NT2/D1 (cell line): ENCODE data around the gene HNMT.

Source experiments
- DNase-seq: peaks from one replicate; pipeline ENCODE4 v3.0.0-alpha.2; 2011; ENCODE audit warnings: low read depth, low spot score
- H3K27me3 ChIP-seq: 2 replicates; pipeline ENCODE4 v1.6.0; 2011; ENCODE audit warnings: mild to moderate bottlenecking; ENCODE audit not compliant: insufficient read length, insufficient read depth
- H3K36me3 ChIP-seq: 2 replicates; pipeline ENCODE4 v1.6.1; 2011; ENCODE audit warnings: mild to moderate bottlenecking, low read length, mixed read lengths; ENCODE audit not compliant: insufficient read depth, insufficient read length
- H3K4me1 ChIP-seq: 2 replicates; pipeline ENCODE4 v1.5.1; 2011; ENCODE audit not compliant: insufficient read depth, insufficient read length
- H3K4me3 ChIP-seq: 2 replicates; pipeline ENCODE4 v1.5.1; 2011; ENCODE audit warnings: low read depth; ENCODE audit not compliant: insufficient read length
- H3K9ac ChIP-seq: 2 replicates; pipeline ENCODE4 v1.6.0; 2011; ENCODE audit warnings: low read depth; ENCODE audit not compliant: insufficient read length
- H3K9me3 ChIP-seq: 2 replicates; pipeline ENCODE4 v1.5.1; 2011; ENCODE audit warnings: mild to moderate bottlenecking, low read length; ENCODE audit not compliant: insufficient read depth
- SUZ12 ChIP-seq: IDR thresholded peaks from 2 replicates; pipeline ENCODE4 v1.6.1; 2011; ENCODE audit not compliant: insufficient read length, insufficient read depth; ENCODE audit errors: extremely low read depth
- YY1 ChIP-seq: IDR thresholded peaks from 2 replicates; pipeline ENCODE4 v1.6.1; 2011; ENCODE audit not compliant: insufficient read length, insufficient read depth
- ZNF274 ChIP-seq: IDR thresholded peaks from 2 replicates; pipeline ENCODE4 v1.6.1; 2011; ENCODE audit warnings: mild to moderate bottlenecking, low read depth, low read length

Gene HNMT

GRCh38 chr2:137929519-137929916 lies 34.8 kb upstream of the HNMT start:
- Histone ChIP-seq H3K27me3 (no peaks in the 10 kb centered on the region), H3K9ac (no peak overlapping the region), H3K9me3 (no peaks in the 10 kb centered on the region), H3K36me3 (no peaks in the 10 kb centered on the region), H3K4me1 (no peaks in the 10 kb centered on the region), H3K4me3 (no peak overlapping the region)
- no peak for TF ChIP-seq ZNF274
- no peak for TF ChIP-seq SUZ12
- DNase-seq, result no peak

GRCh38 chr2:137930146-137930545 lies 34.1 kb upstream of the HNMT start:
- TF ChIP-seq YY1 (no peak), ZNF274 (no peak), SUZ12 (no peak)
- Histone ChIP-seq H3K36me3 (no peaks in the 10 kb centered on the region), H3K9ac (no peak overlapping the region), H3K9me3 (no peaks in the 10 kb centered on the region), H3K27me3 (no peaks in the 10 kb centered on the region), H3K4me1 (no peaks in the 10 kb centered on the region), H3K4me3 (no peak overlapping the region)
- no peak for DNase-seq

- DNase-seq, result no peak
- no peaks in the 10 kb centered on the region for H3K9me3 ChIP-seq
Measured at GRCh38 chr2:137935591-137935990, 28.7 kb upstream of the HNMT start.

GRCh38 chr2:137937246-137937645 lies 27.0 kb upstream of the HNMT start:
- no peak for DNase-seq
- TF ChIP-seq YY1 (no peak), SUZ12 (no peak), ZNF274 (no peak)
- Histone ChIP-seq H3K36me3 (no peaks in the 10 kb centered on the region), H3K9me3 (no peaks in the 10 kb centered on the region), H3K4me1 (no peaks in the 10 kb centered on the region), H3K27me3 (no peaks in the 10 kb centered on the region), H3K4me3 (no peak overlapping the region), H3K9ac (no peak overlapping the region)

More at GRCh38 chr2:137935591-137935990, 28.7 kb upstream of the HNMT start:
- Histone ChIP-seq H3K4me1 (no peaks in the 10 kb centered on the region), H3K27me3 (no peaks in the 10 kb centered on the region), H3K36me3 (no peaks in the 10 kb centered on the region), H3K9ac (no peak overlapping the region), H3K4me3 (no peak overlapping the region)
- TF ChIP-seq SUZ12, result no peak
- TF ChIP-seq YY1, result no peak
- TF ChIP-seq ZNF274, result no peak

DNA sequence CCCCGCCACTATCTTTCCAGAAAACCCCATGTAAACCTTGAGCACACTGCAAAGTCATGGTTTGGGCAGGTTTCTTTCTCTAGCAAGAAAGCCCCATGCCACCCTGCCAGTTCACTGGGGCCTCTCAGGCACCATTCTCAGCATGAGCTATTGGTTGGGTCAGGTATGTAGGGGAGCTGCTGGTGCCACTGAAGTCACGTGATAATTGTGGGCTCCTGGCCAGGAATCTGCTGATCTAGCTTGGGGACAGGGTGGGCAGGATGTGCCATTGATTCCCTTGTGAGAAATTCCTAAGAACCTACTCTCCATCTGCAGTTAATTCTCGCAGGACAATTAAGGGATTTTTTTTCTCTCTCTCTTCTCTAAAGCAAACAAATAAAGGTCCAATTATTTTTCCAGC lies 26.5 kb upstream of the HNMT start:
- TF ChIP-seq SUZ12 (no peak), YY1 (no peak), ZNF274 (no peak)
- Histone ChIP-seq H3K9ac (no peak overlapping the region), H3K4me1 (no peaks in the 10 kb centered on the region), H3K36me3 (no peaks in the 10 kb centered on the region), H3K4me3 (no peak overlapping the region), H3K27me3 (no peaks in the 10 kb centered on the region), H3K9me3 (no peaks in the 10 kb centered on the region)
- no peak for DNase-seq

DNA sequence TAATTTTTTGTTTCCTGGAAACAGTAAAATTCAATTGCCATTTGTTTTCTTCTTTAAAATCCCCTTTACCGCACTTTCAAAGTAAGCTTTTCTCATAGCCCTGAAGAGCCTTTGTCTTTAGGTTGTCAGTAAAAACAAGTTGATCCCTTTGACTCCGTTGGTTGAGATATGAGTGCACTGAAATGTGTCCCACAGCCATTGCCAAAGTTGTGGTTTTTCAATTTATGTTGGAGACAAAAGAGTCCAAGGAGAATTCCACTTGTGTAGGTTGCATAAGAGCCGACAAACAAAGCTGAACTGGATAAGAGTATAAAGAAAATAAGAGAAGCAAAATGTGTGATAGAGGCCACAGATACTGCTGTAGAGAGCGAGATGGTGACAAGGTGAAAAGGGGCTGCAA lies 26.1 kb upstream of the HNMT start:
- H3K36me3 ChIP-seq, result no peaks in the 10 kb centered on the region
- no peaks in the 10 kb centered on the region for H3K9me3 ChIP-seq
- DNase-seq, result no peak
- no peaks in the 10 kb centered on the region for H3K27me3 ChIP-seq
- TF ChIP-seq SUZ12 (no peak), ZNF274 (no peak), YY1 (no peak)
- H3K9ac ChIP-seq, result no peak overlapping the region
- no peak overlapping the region for H3K4me3 ChIP-seq
- H3K4me1 ChIP-seq, result no peaks in the 10 kb centered on the region

- no peak for TF ChIP-seq ZNF274
- no peak for TF ChIP-seq YY1
- TF ChIP-seq SUZ12, result no peak
- Histone ChIP-seq H3K9me3 (no peaks in the 10 kb centered on the region), H3K4me3 (no peak overlapping the region), H3K27me3 (no peaks in the 10 kb centered on the region), H3K4me1 (no peaks in the 10 kb centered on the region), H3K9ac (no peak overlapping the region), H3K36me3 (no peaks in the 10 kb centered on the region)
- DNase-seq, result no peak
Measured at GRCh38 chr2:137939026-137939425, 25.2 kb upstream of the HNMT start.

- no peak for DNase-seq
- Histone ChIP-seq H3K27me3 (no peaks in the 10 kb centered on the region), H3K36me3 (no peaks in the 10 kb centered on the region), H3K4me1 (no peaks in the 10 kb centered on the region), H3K4me3 (no peak overlapping the region), H3K9me3 (no peaks in the 10 kb centered on the region), H3K9ac (no peak overlapping the region)
- no peak for TF ChIP-seq SUZ12
- TF ChIP-seq ZNF274, result no peak
- TF ChIP-seq YY1, result no peak
Measured at GRCh38 chr2:137940154-137940553, 24.1 kb upstream of the HNMT start.
